HEK293T (cell line): ENCODE data around the gene ENKD1.

ENCODE experiments used
- BHLHE40 ChIP-seq: fragments of 450-650 bp; IDR thresholded peaks from 2 replicates; pipeline ENCODE4 v1.6.1; 2016; ENCODE audit warnings: mild to moderate bottlenecking, moderate library complexity, borderline replicate concordance
- FOXA1 ChIP-seq: fragments of 450-650 bp; IDR thresholded peaks from 2 replicates; pipeline ENCODE4 v1.6.1; 2016; ENCODE audit warnings: mild to moderate bottlenecking

DNA sequence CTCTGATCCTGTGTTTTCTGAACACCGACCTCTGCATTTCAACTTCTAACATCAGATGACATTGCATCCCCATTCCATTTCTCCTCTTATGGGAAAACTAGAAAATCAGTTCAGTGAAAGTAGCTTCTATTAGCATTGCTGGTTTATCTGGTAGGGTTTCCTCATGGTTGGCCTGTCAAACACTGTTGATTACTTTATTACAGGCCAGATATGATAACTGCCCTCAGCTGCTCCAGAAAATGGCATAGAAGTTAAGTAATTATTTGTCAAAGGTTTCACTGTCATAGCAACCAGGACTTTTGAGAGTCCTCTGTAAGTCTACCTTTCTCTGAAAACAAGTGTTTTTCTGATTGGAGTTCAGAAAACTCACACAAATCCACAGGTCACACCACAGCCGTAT is 49.5 kb upstream of the ENKD1 start:
- TF ChIP-seq BHLHE40 (no peak), FOXA1 (no peak)
